Stimulated activated CD8-positive, alpha-beta memory T cell treated with anti-CD3 and anti-CD28 coated beads, Interleukin-15, amount 100 ng/mL, for 1 hour (primary cell): ENCODE measurements around the gene SCART1.
"Not testable (repeated sequence)": the region's sequence is repeated elsewhere in the genome, so short reads cannot be mapped to it uniquely, and the experiment has no call there.

Experiments
- DNase-seq: peaks from one replicate; pipeline ENCODE4 v3.0.0-alpha.2; 2020; ENCODE audit warnings: low read depth

SCART1 gene

DNA sequence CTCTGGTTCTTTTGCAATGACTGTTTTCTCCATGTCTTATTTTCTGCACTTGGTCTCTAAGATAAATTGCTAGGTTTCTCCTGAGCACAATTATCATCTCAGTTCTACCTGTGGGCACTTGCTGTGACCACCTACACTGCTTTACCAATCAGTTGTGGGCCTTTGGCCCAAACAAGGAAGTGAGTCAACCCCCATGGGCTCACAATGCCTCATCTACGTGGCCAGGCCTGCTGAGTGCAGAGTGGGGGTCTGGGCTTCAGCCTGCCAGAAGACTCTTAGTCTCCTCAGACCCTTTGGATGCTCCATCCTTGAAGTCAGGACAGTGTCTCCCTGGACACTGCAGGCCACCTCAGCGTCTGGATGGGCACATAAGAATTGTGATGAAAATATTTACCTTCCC is 20.3 kb downstream of the SCART1 start:
- DNase-seq, result no peak

DNA sequence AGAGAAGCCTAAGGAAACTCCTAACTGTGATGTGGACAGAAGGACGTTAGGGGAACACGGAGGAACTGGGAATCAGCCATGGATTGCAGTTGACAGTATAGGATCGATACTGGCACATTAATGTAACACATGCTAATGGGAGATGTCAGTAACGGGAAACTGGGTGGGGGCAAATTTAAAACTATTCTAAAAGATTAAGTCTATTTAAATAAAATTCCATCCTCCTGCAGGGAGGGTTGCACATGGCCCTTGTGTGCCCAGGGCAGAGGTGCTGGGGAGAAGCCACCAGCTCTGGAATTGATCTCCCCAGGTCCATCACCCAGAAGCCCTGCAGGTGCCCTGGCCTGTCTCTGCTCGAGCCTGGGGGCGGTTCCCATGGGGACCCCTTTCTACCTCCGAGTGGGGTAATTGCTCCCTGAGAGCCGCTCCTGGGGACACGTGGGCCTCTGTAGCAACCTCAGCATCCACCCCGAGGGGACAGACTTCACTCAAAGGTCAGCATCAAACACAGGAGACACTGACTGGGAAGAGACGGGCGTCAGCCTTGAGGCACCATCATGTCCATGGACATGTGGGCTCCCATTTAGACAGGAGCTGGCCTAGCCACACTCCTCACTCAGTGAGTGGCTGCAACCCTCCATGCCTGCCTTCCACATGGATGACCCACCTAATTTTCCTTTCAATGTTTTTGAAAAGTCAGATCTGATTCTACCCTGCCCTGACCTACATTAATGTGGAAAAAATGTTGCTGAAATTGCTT is 21.1 kb downstream of the SCART1 start:
- no peak for DNase-seq

DNA sequence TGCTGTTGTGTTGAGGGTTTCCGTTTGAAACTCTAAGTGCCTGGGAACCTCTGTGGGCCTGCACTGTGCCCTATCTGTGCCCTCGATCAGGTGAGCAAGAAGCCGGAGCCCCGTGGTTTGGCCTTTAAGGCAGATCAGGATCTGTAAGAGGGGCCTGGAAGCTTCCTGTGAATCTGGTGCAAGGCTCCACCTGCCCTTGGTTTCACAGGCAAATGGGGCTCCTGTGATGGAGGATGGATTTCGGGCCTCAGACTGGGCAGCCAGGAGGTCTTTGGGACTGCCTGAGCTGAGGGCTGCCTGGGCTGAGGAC is 21.6 kb downstream of the SCART1 start:
- DNase-seq, result no peak

DNA sequence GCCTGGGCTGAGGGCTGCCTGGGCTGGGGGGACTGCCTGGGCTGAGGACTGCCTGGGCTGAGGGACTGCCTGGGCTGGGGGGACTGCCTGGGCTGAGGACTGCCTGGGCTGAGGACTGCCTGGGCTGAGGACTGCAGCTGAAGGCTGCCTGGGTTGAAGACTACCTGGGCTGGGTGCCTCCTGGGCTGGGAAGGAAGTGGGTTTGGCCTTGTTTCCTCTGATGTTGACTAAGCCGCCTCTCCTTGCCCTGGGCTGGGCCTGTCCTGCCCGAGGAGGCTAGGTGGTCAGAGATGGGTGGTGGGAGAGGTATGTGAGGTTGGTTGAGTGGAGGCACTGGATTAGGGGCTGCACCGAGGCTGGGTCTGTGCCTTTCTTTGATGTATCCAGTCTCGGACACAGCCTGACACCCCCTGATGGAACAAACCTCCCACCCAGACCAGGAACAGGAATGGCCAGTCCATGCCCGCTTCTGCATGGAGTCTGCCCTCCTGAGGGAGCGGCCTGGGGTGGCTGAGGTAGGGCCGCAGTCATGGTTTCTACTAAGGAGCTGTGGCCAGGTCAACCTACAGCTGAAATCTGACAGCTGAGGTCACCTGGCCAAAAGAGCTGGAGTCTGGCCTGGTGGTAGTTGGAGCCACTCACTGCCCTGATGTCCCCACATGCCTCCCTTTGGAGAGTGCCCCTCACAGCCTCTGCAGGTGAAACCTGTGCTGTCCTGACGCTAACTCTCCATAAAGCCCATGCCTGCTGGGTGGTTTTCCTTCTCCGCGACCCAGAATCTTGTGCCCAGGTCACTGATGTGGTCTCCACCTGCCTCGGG is 22.3 kb downstream of the SCART1 start:
- DNase-seq, result no peak

DNA sequence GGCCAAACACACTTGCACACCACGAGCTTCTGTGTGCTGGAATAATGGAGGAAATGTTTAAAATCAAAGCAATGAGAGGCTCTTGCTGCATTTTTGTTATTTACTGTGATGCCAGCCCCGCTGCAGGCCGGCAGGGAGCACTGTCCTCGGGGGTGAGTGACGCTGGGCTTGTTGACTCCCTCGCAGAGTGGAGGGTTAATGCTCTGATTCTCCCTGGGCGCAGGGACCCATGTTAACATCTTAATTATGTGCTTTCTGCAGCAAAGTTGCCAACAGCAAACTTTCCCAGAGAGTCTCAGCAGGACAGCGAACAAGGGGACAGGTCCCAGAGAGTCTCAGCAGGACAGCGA is 22.9 kb downstream of the SCART1 start:
- DNase-seq, result no peak

DNA sequence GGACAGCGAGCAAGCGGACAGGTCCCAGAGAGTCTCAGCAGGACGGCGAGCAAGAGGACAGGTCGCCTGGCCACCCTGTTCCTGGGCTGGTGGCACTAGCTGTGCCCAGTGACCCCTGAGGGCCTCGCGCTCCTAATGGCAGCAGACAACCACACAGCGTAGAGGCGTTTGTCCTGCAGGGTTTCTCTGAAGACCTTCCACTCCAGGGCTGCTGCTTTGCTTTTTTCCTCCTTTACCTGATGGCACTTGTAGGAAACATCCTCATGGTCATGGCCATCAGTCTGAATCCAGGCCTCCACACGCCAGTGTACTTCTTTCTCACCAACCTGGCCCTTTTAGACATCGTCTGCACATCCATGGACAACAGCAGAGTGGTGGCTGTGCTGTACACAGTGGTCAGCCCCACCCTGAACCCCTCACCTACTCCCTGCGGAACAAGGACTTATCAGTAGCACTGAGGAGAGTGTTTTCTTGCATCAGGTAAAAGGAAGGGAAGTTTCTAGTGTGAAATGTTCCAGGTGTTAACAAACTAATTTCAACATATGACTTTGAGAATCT is 27.4 kb downstream of the SCART1 start:
- no peak for DNase-seq

DNA sequence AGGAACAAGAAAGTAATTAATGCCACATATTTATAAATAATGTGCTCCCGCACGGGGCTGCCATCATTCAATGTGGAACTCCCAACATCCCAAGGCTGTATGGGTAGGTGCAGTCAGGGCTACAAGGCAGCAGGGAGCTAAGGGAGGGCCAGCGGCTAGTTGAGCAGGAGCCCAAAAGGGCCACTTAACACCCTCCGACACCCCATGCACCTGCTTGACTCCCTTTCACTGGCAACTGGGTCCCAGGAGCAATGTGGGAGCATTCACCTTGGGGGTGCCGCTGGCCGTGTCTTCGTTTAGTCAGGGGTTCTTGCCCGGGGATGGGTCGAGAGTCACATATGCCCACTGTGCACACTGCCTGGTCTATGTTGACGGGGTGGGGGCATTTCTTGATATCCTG is 27.9 kb downstream of the SCART1 start:
- DNase-seq, result no peak

DNA sequence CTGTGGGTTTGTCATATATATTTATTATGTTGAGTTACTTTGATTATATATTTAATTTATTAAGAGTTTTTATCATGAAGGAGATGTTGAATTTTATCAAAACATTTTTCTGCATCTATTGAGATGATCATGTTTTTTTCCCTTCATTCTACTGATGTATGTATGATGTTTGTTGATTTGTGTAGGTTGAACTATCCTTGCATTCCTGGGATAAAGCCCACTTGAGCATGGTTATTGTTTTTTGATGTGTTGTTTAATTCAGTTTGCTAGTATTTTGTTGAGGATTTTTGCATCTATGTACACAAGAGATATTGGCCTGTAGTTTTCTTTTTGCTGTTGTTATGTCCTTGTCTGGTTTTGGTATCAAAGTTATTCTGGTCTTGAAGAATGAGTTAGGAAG is 31.1 kb downstream of the SCART1 start:
- no peak for DNase-seq

DNA sequence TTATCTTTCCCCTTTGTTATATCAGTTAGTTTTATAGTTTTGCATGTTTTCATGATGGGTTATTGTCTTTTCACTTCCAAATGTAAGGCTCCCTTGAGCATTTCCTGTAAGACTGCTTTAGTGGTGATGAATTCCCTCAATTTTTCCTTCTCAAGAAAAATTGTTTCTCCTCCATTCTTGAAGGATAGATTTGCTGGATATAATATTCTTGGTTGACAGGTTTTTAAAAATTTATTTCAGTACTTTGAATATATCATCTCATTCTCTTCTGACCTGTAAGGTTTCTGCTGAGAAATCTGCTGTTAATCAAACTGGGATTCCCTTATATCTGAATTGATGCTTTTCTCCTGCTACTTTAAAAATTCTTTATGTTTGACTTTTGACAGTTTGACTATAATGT is 33.3 kb downstream of the SCART1 start:
- DNase-seq, result no peak

DNA sequence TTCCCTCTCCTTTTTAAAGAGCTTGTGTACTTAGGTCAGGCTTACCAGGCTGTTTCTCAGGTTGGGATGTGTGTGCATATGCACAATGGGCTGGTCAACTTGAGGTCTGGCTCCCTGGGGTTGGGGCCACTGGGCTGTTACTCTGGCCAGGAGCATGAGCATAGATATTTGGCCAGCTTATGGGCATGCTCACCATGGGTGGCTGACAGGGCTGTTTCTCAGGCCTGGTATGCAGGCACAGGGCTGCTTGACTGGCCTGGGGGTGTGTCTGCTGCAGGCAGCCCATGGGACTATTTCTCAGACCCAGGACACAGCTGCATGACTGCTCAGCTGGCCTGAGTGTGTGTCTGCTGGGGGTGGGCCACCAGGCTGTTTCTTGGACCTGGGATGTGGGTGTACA is 34.6 kb downstream of the SCART1 start:
- no peak for DNase-seq

DNA sequence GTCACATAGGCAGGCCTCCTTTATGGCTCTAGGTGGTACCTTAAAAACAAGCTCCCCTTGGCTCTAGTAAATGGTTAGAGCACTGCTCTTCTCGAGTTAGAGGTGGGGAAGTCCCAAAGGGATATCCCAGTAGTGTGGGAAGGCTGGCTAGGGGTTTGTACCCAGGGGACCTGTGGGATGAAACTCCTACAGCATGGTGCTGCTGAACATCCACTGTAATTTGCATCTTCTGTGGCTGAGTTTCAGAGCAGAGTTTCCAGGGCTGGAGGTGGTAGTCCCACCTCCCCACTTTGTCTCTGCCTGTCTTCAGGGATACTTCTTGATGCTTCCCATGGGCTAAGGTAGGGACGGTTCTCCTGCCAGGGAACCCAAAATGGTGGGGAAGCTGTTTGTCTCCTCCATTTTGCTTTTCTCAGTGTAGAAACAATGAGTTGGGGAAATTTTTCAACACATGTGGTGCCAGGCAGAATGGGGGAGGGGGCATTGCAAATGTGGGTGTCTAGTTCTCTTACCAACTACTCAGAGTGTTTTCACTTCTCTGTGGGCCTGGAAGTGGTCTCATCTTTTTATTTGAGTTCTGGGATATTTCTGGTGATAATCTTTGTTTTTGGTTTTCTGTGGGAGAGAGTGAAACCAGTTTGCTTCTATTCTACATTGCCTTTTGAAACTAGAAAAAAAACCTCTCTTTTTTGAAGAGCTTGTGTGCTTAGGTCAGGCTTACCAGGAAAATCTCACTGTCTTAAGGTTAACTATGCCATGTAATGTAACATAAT is 36.3 kb downstream of the SCART1 start:
- DNase-seq, result no peak

DNA sequence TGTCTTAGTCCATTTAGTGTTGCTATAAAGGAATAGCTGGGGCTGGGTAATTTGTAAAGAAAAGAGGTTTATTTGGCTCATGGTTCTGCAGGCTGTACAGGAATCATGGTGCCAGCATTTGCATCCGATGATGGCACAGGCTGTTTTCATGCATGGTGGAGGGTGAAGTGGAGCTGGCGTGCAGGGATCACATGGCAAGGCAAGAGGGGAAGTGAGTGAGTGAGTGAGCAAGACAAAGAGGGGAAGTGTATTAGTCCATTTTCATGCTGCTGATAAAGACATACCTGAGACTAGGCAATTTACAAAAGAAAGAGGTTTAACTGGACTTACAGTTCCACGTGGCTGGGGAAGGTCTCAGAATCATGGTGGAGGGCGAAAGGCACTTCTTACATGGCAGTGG is 39.8 kb downstream of the SCART1 start:
- not testable (repeated sequence) for DNase-seq

DNA sequence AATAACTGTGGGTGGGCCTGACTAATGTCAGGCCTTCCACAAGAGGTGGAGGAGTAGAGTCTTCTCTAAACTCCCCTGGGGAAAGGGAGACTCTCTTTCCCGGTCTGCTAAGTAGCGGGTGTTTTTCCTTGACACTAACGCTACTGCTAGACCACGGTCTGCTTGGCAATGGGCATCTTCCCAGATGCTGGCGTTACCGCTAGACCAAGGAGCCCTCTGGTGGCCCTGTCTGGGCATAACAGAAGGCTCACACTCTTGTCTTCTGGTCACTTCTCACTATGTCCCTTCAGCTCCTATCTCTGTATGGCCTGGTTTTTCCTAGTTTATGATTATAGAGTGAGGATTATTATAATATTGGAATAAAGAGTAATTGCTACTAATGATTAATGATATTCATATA is 43.6 kb downstream of the SCART1 start:
- not testable (repeated sequence) for DNase-seq

DNA sequence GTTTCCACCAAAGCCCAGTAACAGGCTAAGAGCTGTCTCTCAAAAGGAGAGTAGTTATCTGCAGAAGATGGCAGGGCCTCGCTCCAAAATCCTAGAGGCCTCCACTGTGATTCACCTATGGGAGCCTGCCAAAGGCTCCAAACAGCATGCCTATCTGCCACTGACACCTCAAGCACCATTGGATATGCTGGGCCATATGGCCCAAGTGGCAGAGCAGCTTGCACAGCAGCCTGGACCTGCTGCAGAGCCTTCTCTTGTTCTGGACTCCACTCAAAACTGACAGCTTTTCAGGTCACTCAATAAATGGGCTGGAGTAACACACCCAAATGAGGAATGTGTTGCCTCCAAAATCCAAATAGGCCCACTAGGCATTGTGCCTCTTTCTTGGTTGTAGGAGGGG is 45.4 kb downstream of the SCART1 start:
- not testable (repeated sequence) for DNase-seq

DNA sequence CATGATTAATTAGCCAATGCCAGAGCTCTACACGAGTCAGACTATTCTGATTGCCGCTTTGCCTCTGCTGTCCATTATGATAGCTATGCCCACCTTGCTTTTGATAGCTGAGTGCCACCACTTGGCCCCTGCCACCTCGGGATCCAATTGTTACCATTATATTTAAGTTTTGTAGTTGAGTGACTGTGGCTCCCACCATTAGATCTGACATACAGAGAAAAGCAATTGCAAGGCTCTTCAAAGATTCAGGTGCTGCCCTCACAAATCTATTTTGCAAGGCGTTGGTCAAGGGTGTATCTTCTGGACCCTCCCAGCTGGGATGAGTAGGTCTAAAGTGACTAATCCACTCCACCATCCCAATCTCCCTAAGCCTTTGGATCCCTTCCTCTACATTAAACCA is 47.2 kb downstream of the SCART1 start:
- not testable (repeated sequence) for DNase-seq

DNA sequence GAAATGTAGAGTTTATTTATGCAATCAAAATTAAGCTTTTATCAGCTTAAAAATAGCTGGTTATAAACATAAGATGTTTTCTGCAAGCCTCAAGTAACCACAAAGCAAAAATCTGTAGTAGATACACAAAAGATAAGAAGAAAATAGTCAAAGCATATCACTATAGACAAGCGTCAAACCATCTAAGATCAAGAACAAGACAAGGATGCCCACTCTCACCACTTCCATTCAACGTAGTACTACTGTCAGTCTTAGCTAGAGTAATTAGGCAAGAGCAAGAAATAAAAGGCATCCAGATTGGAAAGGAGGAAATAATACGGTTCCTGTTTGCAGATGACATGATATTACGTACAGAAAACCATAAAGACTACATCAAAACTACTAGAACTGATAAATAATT is 56.0 kb downstream of the SCART1 start:
- no peak for DNase-seq

DNA sequence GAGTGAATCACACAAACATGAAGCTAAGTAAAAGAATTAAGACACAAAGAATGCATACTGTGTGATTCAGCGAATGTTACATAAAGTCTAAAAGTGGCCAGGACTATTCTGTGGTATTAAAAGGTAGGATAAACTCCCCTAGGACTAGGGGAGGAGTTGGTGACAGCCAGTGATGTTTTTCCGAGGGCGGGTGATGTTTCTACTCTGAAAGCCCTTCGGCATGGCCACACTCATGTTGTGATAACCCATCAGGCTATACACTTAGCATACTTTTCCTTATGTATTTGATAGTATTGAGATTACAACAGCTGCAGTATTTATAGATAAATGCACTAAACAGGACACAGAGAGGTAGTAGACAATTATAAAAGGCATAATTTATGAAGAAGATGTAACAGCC is 57.7 kb downstream of the SCART1 start:
- no peak for DNase-seq

DNA sequence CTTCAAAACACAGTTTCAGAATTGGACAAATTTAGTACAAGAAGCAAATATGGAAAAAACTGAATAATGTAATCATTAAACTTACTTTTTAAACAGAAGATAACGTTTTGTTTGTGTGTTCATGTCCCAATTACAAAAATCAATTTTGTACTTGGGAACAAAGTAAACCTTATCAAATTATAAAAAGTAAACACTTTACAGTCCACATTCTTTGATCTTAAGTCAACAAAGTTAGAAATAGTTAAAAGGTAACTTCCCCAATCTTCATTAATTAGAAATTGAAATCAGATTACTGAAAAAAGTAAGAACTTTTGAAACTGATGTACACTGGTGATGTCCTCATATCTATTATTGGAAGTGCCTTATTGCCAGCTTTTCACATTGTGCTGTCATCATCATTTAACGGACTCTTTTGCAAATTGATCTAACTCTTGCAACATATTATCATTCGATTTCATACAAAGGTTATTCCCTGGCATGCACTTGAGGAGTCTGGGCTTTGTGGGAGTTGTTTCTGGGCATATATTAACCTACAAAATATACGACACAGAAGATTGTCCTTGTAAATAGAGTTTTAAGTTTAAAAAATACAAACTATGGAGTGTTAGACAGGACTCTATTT is 58.3 kb downstream of the SCART1 start:
- no peak for DNase-seq

DNA sequence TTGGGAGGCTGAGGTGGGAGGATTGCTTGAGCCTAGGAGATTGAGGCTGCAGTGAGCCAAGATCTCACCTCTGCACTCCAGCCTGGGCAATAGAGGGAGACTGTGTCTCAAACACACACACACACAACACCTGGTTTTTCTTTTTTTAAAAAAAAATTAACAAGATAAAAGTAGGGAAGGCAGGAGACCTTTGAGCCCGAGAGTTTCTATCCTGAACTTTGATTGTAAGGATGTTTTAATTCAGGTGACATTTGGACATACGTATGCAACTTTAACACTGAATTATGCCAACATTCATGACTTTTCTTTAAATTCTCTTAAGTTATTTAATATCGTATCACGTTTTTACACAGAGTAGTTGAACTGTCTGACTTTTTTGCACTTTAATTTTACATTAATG is 61.7 kb downstream of the SCART1 start:
- no peak for DNase-seq

DNA sequence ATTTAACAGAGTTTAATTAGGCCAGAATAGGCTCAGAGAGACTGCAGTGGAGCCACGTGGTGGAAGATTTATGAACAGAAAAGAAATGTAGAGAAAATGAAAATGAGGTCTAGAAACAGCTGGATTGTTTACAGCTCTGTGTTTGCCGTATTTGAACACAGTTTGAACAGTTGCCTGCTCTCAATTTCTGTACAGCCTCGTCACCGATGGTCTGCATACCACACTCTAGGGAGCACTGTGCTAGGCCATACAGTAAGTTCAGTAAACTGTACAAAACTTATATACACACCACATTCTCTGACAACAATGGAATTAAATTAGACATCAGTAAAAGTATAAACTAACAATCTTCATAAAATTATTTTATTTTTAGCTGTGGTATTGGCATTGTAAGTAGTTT is 62.3 kb downstream of the SCART1 start:
- DNase-seq, result no peak

DNA sequence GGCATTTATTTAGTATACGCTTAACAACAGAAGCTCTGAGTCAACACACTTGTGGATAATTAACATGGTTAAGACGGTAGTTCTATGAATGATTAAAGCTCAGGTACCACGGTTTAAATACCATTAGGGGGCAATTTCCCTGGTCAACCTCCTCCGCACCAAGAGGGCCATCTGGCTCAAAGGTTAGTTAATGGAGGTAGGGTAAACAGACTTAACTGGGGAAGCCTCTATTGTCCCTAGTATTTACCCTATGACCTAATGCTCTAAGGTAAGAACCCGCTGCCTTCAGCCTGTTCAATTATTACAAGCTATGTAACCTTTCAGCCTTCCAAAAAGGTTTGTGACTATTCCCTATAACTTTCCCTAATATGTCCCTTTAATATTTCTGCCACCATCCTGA is 64.8 kb downstream of the SCART1 start:
- not testable (repeated sequence) for DNase-seq
